Neural progenitor cell (in vitro differentiated cells): ENCODE measurements around the gene STARD3. TPM values are rescaled to one million over a fixed set of nuclear protein-coding genes. Genes with fewer than 3 reads are reported as not detected.

Experiments used
- DNase-seq: peaks from one replicate; pipeline ENCODE4 v3.0.0-alpha.2; 2016; ENCODE audit warnings: low spot score
- H2AFZ ChIP-seq: fragments of 200-600 bp; sonication (generic); replicated peaks from 2 replicates; pipeline ENCODE4 v1.6.1; 2016; ENCODE audit warnings: antibody characterized with exemption
- H3F3A ChIP-seq: fragments of 200-600 bp; sonication (generic); 2 replicates; pipeline ENCODE4 v1.6.1; 2016; ENCODE audit warnings: antibody characterized with exemption, low read depth
- H3K27ac ChIP-seq: fragments of 200-600 bp; sonication (generic); 2 replicates; pipeline ENCODE4 v1.5.1; 2016; ENCODE audit warnings: mild to moderate bottlenecking
- H3K27me3 ChIP-seq: fragments of 200-600 bp; sonication (generic); 2 replicates; pipeline ENCODE4 v1.6.1; 2016; ENCODE audit warnings: mild to moderate bottlenecking, moderate library complexity
- H3K36me3 ChIP-seq: fragments of 200-600 bp; sonication (generic); 2 replicates; pipeline ENCODE4 v1.5.1; 2016
- H3K4me1 ChIP-seq: fragments of 200-600 bp; sonication (generic); 2 replicates; pipeline ENCODE4 v1.6.1; 2016; ENCODE audit warnings: mixed run types
- H3K4me2 ChIP-seq: fragments of 200-600 bp; sonication (generic); 2 replicates; pipeline ENCODE4 v1.6.1; 2016
- H3K4me3 ChIP-seq: fragments of 200-600 bp; sonication (generic); 2 replicates; pipeline ENCODE4 v1.5.1; 2016
- H3K79me2 ChIP-seq: fragments of 200-600 bp; sonication (generic); 2 replicates; pipeline ENCODE4 v1.6.1; 2016; ENCODE audit warnings: low read depth
- H3K9ac ChIP-seq: fragments of 200-600 bp; sonication (generic); 2 replicates; pipeline ENCODE4 v1.6.1; 2016
- H3K9me3 ChIP-seq: fragments of 200-600 bp; sonication (generic); 2 replicates; pipeline ENCODE4 v1.5.1; 2016; ENCODE audit warnings: low read depth
- H4K20me1 ChIP-seq: fragments of 200-600 bp; sonication (generic); 2 replicates; pipeline ENCODE4 v1.6.1; 2016; ENCODE audit warnings: low read depth
- H3K27ac Mint-ChIP-seq: 3 replicates; pipeline ENCODE4 v1.8.0; 2021; ENCODE audit warnings: mixed read lengths
- H3K27me3 Mint-ChIP-seq: 2 replicates; pipeline ENCODE4 v1.8.0; 2022; ENCODE audit warnings: low read depth, mild to moderate bottlenecking, inconsistent platforms, moderate library complexity, mixed read lengths; ENCODE audit not compliant: insufficient read depth
- H3K36me3 Mint-ChIP-seq: 3 replicates; pipeline ENCODE4 v1.8.0; 2021; ENCODE audit warnings: mixed read lengths
- H3K4me1 Mint-ChIP-seq: 3 replicates; pipeline ENCODE4 v1.8.0; 2021; ENCODE audit warnings: mixed read lengths
- H3K4me3 Mint-ChIP-seq: 3 replicates; pipeline ENCODE4 v1.8.0; 2021; ENCODE audit warnings: mild to moderate bottlenecking, moderate library complexity, mixed read lengths
- H3K9me3 Mint-ChIP-seq: 3 replicates; pipeline ENCODE4 v1.8.0; 2020; ENCODE audit warnings: mixed read lengths
- EZH2 ChIP-seq: fragments of 200-600 bp; sonication (generic); IDR thresholded peaks from 2 replicates; pipeline ENCODE4 v1.6.1; 2017; ENCODE audit warnings: antibody characterized with exemption, mild to moderate bottlenecking, moderate library complexity
- EZH2phosphoT487 ChIP-seq: fragments of 200-600 bp; sonication (generic); IDR thresholded peaks from 2 replicates; pipeline ENCODE4 v1.6.1; 2017; ENCODE audit warnings: antibody characterized with exemption
- total RNA-seq: library from RNA; depleted of rRNA; stranded (reverse); fragments of >200 nt; gene quantifications from 2 replicates; pipeline ENCODE4 v1.2.3, GENCODE V29; 2015; ENCODE audit warnings: low replicate concordance
- TF ChIP-seq, protein P1 (sequence below): fragments of 200-600 bp; sonication (generic); IDR thresholded peaks from 2 replicates; pipeline ENCODE4 v1.5.1; 2017; ENCODE audit warnings: antibody characterized with exemption, mild to moderate bottlenecking

STARD3 gene
- total RNA-seq, 1 donor from 2014 or later = 21.5 TPM

DNA sequence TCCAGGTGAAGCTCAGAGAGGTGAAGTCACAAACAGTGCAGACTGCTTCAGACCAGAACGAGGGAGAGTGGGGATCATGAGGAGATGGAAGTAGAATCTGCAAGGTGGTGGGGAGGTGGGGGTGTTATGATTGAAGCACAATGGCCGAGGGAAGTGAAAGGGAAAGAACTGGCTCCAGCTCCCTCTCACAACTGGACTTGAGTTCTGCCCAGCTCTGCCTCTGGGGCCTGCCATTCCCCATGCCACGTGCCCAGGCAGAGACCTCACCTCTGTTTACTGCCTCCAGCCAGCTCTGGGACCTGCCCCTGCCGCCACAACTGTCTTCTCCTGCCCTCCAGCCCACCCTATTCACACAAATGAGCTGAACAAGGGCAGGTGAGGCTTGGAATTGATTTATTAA, 33.8 kb downstream of the STARD3 start:
- Mint-ChIP-seq H3K4me3 (no peak overlapping the region), H3K27me3 (peaks cover 27% of the 10 kb centered on the region), H3K36me3 (no peaks in the 10 kb centered on the region), H3K9me3 (no peaks in the 10 kb centered on the region), H3K27ac (no peak overlapping the region), H3K4me1 (peaks cover 11% of the 10 kb centered on the region)
- H3K27ac ChIP-seq = no peak overlapping the region
- no peaks in the 10 kb centered on the region for H3K79me2 ChIP-seq
- H3K4me1 ChIP-seq = peaks cover 17% of the 10 kb centered on the region
- H3K9ac ChIP-seq = no peak overlapping the region
- no peak overlapping the region for H3K4me3 ChIP-seq
- H3K9me3 ChIP-seq = no peaks in the 10 kb centered on the region
- H2AFZ ChIP-seq = no peak overlapping the region
- TF ChIP-seq, protein P1, sequence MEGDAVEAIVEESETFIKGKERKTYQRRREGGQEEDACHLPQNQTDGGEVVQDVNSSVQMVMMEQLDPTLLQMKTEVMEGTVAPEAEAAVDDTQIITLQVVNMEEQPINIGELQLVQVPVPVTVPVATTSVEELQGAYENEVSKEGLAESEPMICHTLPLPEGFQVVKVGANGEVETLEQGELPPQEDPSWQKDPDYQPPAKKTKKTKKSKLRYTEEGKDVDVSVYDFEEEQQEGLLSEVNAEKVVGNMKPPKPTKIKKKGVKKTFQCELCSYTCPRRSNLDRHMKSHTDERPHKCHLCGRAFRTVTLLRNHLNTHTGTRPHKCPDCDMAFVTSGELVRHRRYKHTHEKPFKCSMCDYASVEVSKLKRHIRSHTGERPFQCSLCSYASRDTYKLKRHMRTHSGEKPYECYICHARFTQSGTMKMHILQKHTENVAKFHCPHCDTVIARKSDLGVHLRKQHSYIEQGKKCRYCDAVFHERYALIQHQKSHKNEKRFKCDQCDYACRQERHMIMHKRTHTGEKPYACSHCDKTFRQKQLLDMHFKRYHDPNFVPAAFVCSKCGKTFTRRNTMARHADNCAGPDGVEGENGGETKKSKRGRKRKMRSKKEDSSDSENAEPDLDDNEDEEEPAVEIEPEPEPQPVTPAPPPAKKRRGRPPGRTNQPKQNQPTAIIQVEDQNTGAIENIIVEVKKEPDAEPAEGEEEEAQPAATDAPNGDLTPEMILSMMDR = no peak
- TF ChIP-seq EZH2phosphoT487 = no peak
- no peak for TF ChIP-seq EZH2
- peaks cover 59% of the 10 kb centered on the region for H3K27me3 ChIP-seq
- DNase-seq = no peak
- peaks cover 8% of the 10 kb centered on the region for H4K20me1 ChIP-seq
- H3K4me2 ChIP-seq = no peak overlapping the region
- H3F3A ChIP-seq = peaks cover 17% of the 10 kb centered on the region
- H3K36me3 ChIP-seq = no peaks in the 10 kb centered on the region

GRCh38 chr17:39671651-39672521, 34.9 kb downstream of the STARD3 start:
- TF ChIP-seq, protein P1 = peak; percentile 74
- no peak for TF ChIP-seq EZH2
- Histone ChIP-seq H3K9me3 (no peaks in the 10 kb centered on the region), H3K4me3 (no peak overlapping the region), H3K9ac (no peak overlapping the region), H3K36me3 (no peaks in the 10 kb centered on the region), H3K79me2 (no peaks in the 10 kb centered on the region), H3K27ac (no peak overlapping the region), H4K20me1 (no peaks in the 10 kb centered on the region), H3F3A (peaks cover 14% of the 10 kb centered on the region), H3K4me2 (no peak overlapping the region), H2AFZ (no peak overlapping the region), H3K27me3 (peaks cover 47% of the 10 kb centered on the region), H3K4me1 (peaks cover 9% of the 10 kb centered on the region)
- Mint-ChIP-seq H3K27ac (peak overlapping the region; percentile 33), H3K4me3 (peak overlapping the region; percentile 46), H3K27me3 (peaks cover 22% of the 10 kb centered on the region), H3K9me3 (no peaks in the 10 kb centered on the region), H3K36me3 (no peaks in the 10 kb centered on the region), H3K4me1 (peaks cover 8% of the 10 kb centered on the region)
- peak; percentile 79 for DNase-seq

GRCh38 chr17:39672522-39673334, 35.8 kb downstream of the STARD3 start:
- H3K9ac ChIP-seq = no peak overlapping the region
- no peaks in the 10 kb centered on the region for H3K36me3 ChIP-seq
- peaks cover 19% of the 10 kb centered on the region for H3K27me3 Mint-ChIP-seq
- H3K27me3 ChIP-seq = peaks cover 39% of the 10 kb centered on the region
- peaks cover 10% of the 10 kb centered on the region for H3F3A ChIP-seq
- no peaks in the 10 kb centered on the region for H3K9me3 ChIP-seq
- no peak for DNase-seq
- H3K27ac ChIP-seq = no peak overlapping the region
- no peaks in the 10 kb centered on the region for H3K79me2 ChIP-seq
- no peaks in the 10 kb centered on the region for H3K9me3 Mint-ChIP-seq
- H2AFZ ChIP-seq = no peak overlapping the region
- peak overlapping the region; percentile 31 for H3K4me3 Mint-ChIP-seq
- H3K4me3 ChIP-seq = no peak overlapping the region
- no peak overlapping the region for H3K27ac Mint-ChIP-seq
- peaks cover 6% of the 10 kb centered on the region for H3K4me1 Mint-ChIP-seq
- H3K4me2 ChIP-seq = no peak overlapping the region
- H4K20me1 ChIP-seq = no peaks in the 10 kb centered on the region
- no peaks in the 10 kb centered on the region for H3K36me3 Mint-ChIP-seq
- TF ChIP-seq, protein P1 = no peak
- TF ChIP-seq EZH2 = no peak
- no peak for TF ChIP-seq EZH2phosphoT487
- peaks cover 6% of the 10 kb centered on the region for H3K4me1 ChIP-seq
